ENCODE data around the gene EXOC6. TPM values are rescaled to one million over a fixed set of nuclear protein-coding genes. Genes with fewer than 3 reads are reported as not detected.

The EXOC6 gene
- total and polyA plus RNA-seq, 2 donors = 12.8 to 43.7 TPM

GRCh38 chr10:93067443-93068365 lies 219.4 kb downstream of the EXOC6 start:
- Histone ChIP-seq H3K36me3 (ENCODE audit: insufficient read depth) (no peaks in the 10 kb centered on the region), H3K4me1 (ENCODE audit: insufficient read depth) (peaks cover 1% of the 10 kb centered on the region), H3K4me3 (ENCODE audit: low read depth, low read length) (no peak overlapping the region), H3K27ac (ENCODE audit: low read depth) (no peak overlapping the region)
- 9% methylated on average over 17 of the region's 17 CpGs for WGBS
- DNase-seq (ENCODE audit: extremely low spot score) = no peak

DNA sequence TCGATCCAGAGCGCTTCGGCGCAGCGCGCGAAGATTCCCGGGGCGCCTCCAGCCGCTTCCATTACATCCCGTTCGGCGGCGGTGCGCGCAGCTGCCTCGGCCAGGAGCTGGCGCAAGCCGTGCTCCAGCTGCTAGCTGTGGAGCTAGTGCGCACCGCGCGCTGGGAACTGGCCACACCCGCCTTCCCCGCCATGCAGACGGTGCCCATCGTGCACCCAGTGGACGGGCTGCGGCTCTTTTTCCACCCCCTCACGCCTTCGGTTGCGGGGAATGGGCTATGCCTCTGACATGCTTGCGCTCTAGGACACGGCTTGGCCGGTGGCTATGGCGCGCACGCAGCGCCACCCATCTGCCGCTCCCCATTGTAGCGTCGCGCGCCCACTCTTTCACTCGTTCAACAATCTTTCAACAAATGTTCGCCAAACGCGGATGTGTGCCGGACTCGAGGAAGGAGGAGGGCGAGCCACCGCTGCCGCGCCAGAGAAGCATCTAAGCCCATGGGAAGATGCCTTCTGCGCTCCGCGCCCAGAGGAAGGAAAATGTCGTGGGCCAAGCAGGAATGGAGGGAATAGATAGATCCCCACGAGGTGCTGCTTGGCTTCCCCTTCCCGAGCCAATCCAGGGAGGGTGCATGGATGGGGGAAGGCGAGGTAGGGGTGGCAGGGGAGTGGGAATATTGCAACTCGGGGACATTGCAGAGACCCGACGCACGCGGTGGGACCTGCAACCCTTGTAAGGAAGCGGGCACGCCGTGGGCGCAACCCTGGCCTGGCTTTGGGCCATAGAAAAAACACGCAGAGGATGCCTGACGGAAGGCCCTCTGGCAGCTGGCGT lies 220.3 kb downstream of the EXOC6 start:
- H3K4me1 ChIP-seq (ENCODE audit: insufficient read depth) = no peaks in the 10 kb centered on the region
- no peak overlapping the region for H3K27ac ChIP-seq (ENCODE audit: low read depth)
- no peaks in the 10 kb centered on the region for H3K36me3 ChIP-seq (ENCODE audit: insufficient read depth)
- DNase-seq (ENCODE audit: extremely low spot score) = no peak
- 2% methylated on average over 73 of the region's 73 CpGs for WGBS
- no peak overlapping the region for H3K4me3 ChIP-seq (ENCODE audit: low read depth, low read length)

GRCh38 chr10:93069245-93069561 lies 220.9 kb downstream of the EXOC6 start:
- no peak for DNase-seq (ENCODE audit: extremely low spot score)
- WGBS = 22% methylated on average over 10 of the region's 10 CpGs
- Histone ChIP-seq H3K36me3 (ENCODE audit: insufficient read depth) (no peaks in the 10 kb centered on the region), H3K4me1 (ENCODE audit: insufficient read depth) (peaks cover 2% of the 10 kb centered on the region), H3K27ac (ENCODE audit: low read depth) (no peak overlapping the region), H3K4me3 (ENCODE audit: low read depth, low read length) (no peak overlapping the region)

- no peak for DNase-seq (ENCODE audit: extremely low spot score)
- Histone ChIP-seq H3K36me3 (ENCODE audit: insufficient read depth) (no peaks in the 10 kb centered on the region), H3K4me3 (ENCODE audit: low read depth, low read length) (no peak overlapping the region), H3K4me1 (ENCODE audit: insufficient read depth) (peaks cover 4% of the 10 kb centered on the region), H3K27ac (ENCODE audit: low read depth) (no peak overlapping the region)
- WGBS = 77% methylated on average over 5 of the region's 5 CpGs
These were observed 222.3 kb downstream of the EXOC6 start for GRCh38 chr10:93070378-93071176.

GRCh38 chr10:93071177-93071472 lies 222.8 kb downstream of the EXOC6 start:
- H3K4me1 ChIP-seq (ENCODE audit: insufficient read depth) = peaks cover 4% of the 10 kb centered on the region
- WGBS = 68% methylated on average over 7 of the region's 7 CpGs
- DNase-seq (ENCODE audit: extremely low spot score) = no peak
- H3K4me3 ChIP-seq (ENCODE audit: low read depth, low read length) = no peak overlapping the region
- H3K36me3 ChIP-seq (ENCODE audit: insufficient read depth) = no peaks in the 10 kb centered on the region
- H3K27ac ChIP-seq (ENCODE audit: low read depth) = no peak overlapping the region

- H3K4me3 ChIP-seq (ENCODE audit: low read depth, low read length) = peak overlapping the region; percentile 30
- 4% methylated on average over 37 of the region's 37 CpGs for WGBS
- peaks cover 4% of the 10 kb centered on the region for H3K4me1 ChIP-seq (ENCODE audit: insufficient read depth)
- no peak for DNase-seq (ENCODE audit: extremely low spot score)
- no peaks in the 10 kb centered on the region for H3K36me3 ChIP-seq (ENCODE audit: insufficient read depth)
- no peak overlapping the region for H3K27ac ChIP-seq (ENCODE audit: low read depth)
These were observed 223.4 kb downstream of the EXOC6 start for GRCh38 chr10:93071674-93072224.

GRCh38 chr10:93072225-93072712 lies 223.9 kb downstream of the EXOC6 start:
- WGBS = 1% methylated on average over 27 of the region's 27 CpGs
- Histone ChIP-seq H3K27ac (ENCODE audit: low read depth) (no peak overlapping the region), H3K4me3 (ENCODE audit: low read depth, low read length) (peak overlapping the region; percentile 30), H3K36me3 (ENCODE audit: insufficient read depth) (no peaks in the 10 kb centered on the region), H3K4me1 (ENCODE audit: insufficient read depth) (peaks cover 4% of the 10 kb centered on the region)
- DNase-seq (ENCODE audit: extremely low spot score) = no peak

DNA sequence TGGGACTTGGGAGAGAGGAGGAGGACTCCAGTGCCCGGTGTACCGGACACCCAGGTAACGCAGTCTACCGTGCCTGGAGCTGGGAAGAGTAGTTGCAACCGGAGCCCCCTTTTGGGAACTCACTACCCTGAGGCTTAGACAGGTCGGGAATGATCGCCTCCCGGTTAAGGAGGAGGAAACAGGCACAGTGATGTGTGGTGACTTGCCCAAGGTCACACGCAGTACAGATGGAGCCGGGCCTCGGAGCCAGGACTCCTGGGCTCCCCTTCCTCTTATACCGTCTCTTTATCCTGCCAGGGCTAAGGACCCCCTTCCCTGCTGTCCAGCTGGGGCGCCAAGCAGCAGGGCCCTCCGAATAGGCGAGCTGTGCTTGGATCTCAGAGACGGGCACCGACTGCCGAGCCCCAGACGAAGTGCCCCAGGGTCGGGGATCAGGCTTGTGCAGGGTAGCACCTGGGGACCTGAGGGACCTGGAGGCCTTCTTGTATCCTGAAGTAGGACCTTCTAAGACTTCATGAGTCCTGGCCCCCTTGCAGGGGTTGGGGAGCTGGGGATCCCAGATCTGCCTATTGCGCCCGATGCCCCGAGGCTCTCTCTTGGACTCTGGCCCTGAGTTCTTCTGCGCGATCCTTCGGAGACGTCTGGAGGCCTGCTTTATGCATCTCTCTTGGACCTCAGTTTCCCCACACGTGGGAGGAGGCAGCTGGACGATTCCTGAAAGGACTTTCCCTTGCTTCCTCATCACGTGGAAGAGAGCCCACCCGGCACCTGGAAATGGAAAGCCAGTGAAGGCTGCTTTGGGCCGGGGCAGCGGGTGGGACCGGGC lies 224.6 kb downstream of the EXOC6 start:
- DNase-seq (ENCODE audit: extremely low spot score) = no peak
- H3K27ac ChIP-seq (ENCODE audit: low read depth) = no peak overlapping the region
- H3K4me1 ChIP-seq (ENCODE audit: insufficient read depth) = peaks cover 4% of the 10 kb centered on the region
- no peaks in the 10 kb centered on the region for H3K36me3 ChIP-seq (ENCODE audit: insufficient read depth)
- WGBS = 3% methylated on average over 34 of the region's 34 CpGs
- H3K4me3 ChIP-seq (ENCODE audit: low read depth, low read length) = peak overlapping the region; percentile 28

DNA sequence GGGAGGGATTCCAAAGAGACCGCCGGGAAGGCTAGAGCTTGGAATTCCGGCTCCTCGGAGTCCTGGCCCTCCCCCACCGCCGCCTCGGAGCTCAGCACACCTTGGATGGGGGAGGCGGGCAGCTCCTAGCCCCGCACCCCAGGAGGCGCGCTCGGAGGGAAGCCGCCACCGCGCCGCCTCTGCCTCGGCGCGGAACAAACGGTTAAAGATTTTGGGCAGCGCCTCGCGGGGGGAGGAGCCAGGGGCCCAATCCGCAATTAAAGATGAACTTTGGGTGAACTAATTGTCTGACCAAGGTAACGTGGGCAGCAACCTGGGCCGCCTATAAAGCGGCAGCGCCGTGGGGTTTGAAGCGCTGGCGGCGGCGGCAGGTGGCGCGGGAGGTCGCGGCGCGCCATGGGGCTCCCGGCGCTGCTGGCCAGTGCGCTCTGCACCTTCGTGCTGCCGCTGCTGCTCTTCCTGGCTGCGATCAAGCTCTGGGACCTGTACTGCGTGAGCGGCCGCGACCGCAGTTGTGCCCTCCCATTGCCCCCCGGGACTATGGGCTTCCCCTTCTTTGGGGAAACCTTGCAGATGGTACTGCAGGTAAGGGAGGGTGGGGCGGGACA lies 225.3 kb downstream of the EXOC6 start, which contains the start of gene CYP26A1:
Gene CYP26A1, plus strand, starts transcription at position 355 of the 608 bp plus-strand sequence. Its CDS starts 42 bp downstream, at position 397.
- Histone ChIP-seq H3K36me3 (ENCODE audit: insufficient read depth) (no peaks in the 10 kb centered on the region), H3K4me1 (ENCODE audit: insufficient read depth) (peaks cover 4% of the 10 kb centered on the region), H3K4me3 (ENCODE audit: low read depth, low read length) (peak within 1 kb of the TSS; percentile 29), H3K27ac (ENCODE audit: low read depth) (no peak within 1 kb of the TSS)
- no peak for DNase-seq (ENCODE audit: extremely low spot score)
- under 1% methylated on average over 52 of the region's 52 CpGs for WGBS

GRCh38 chr10:93074147-93074596 lies 225.9 kb downstream of the EXOC6 start:
- Histone ChIP-seq H3K36me3 (ENCODE audit: insufficient read depth) (no peaks in the 10 kb centered on the region), H3K27ac (ENCODE audit: low read depth) (no peak overlapping the region), H3K4me3 (ENCODE audit: low read depth, low read length) (peak overlapping the region; percentile 29), H3K4me1 (ENCODE audit: insufficient read depth) (peaks cover 4% of the 10 kb centered on the region)
- under 1% methylated on average over 40 of the region's 40 CpGs for WGBS
- no peak for DNase-seq (ENCODE audit: extremely low spot score)

- no peak overlapping the region for H3K27ac ChIP-seq (ENCODE audit: low read depth)
- no peaks in the 10 kb centered on the region for H3K36me3 ChIP-seq (ENCODE audit: insufficient read depth)
- no peak for DNase-seq (ENCODE audit: extremely low spot score)
- 2% methylated on average over 67 of the region's 67 CpGs for WGBS
- peak overlapping the region; percentile 29 for H3K4me3 ChIP-seq (ENCODE audit: low read depth, low read length)
- H3K4me1 ChIP-seq (ENCODE audit: insufficient read depth) = peaks cover 4% of the 10 kb centered on the region
These were observed 226.5 kb downstream of the EXOC6 start for GRCh38 chr10:93074597-93075368.

Data from urinary bladder (tissue), 4 donors.